ENCODE results near the gene MOK. TPM values are rescaled to one million over a fixed set of nuclear protein-coding genes. Genes with fewer than 3 reads are reported as not detected.

Gene MOK
- 2.6 and 10.1 TPM in 2 replicates for total RNA-seq

GRCh38 chr14:102304611-102305506, at the start of gene MOK:
TSS of gene MOK (minus strand) at chr14:102305164. CDS start at chr14:102304968, 196 bp downstream.

DNA sequence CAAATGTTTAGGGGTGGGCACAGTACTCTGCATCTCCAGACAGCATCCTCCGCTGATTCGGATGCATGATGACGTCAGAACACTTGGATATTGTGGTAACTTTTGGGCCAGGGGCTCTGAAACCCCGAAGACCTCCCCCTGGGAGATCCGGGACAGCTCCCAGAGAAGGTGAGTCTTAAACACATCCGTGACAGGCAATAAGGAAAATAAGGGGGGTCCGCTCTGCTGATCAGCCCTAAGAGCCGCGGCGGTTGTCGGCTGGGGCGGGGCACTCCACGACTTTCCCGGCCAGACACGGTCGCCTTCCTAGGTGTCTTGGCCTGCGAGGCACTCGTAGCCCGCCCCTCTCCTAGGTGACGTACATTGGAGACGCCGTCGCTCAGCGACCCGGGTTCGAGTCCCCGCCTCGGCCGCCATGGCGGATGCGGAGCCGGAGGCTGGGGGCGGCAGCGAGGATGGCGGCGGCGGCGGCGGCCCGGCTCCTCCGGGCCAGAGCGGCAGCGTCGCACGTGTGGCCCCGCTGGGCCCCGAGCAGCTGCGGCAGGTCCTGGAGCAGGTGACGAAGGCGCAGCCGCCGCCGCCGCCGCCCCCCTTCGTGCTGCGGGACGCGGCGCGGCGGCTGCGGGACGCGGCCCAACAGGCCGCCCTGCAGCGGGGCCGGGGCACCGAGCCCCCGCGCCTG, 14.5 kb upstream of the MOK start, which contains the start of gene ZNF839:
Gene ZNF839, plus strand, starts transcription at position 396 of the 682 bp plus-strand sequence. Its CDS starts 20 bp downstream, at position 416.

Other genes starting within 250 kb of the MOK start
- 310 and 322 TPM in 2 replicates for gene HSP90AA1, start 218.1 kb downstream of the MOK start, total RNA-seq
- gene WDR20, start 165.3 kb downstream of the MOK start, total RNA-seq, result 13.6 and 15.8 TPM in 2 replicates
- gene ZNF839, start 14.6 kb upstream of the MOK start, total RNA-seq, result 6.7 and 7.7 TPM in 2 replicates
- gene CINP, start 57.7 kb upstream of the MOK start, total RNA-seq, result 46.2 and 47.7 TPM in 2 replicates
- gene TECPR2, start 57.8 kb upstream of the MOK start, total RNA-seq, result 9.5 and 11.5 TPM in 2 replicates
- gene ANKRD9, start 204.6 kb upstream of the MOK start, total RNA-seq, result 8.0 and 13.7 TPM in 2 replicates

Data from endothelial cell of coronary artery (primary cell).